ENCODE measurements around the gene MEX3A.
A peak's percentile ranks its signal among the peaks of the same experiment; 100 is the strongest.

Gene MEX3A

DNA sequence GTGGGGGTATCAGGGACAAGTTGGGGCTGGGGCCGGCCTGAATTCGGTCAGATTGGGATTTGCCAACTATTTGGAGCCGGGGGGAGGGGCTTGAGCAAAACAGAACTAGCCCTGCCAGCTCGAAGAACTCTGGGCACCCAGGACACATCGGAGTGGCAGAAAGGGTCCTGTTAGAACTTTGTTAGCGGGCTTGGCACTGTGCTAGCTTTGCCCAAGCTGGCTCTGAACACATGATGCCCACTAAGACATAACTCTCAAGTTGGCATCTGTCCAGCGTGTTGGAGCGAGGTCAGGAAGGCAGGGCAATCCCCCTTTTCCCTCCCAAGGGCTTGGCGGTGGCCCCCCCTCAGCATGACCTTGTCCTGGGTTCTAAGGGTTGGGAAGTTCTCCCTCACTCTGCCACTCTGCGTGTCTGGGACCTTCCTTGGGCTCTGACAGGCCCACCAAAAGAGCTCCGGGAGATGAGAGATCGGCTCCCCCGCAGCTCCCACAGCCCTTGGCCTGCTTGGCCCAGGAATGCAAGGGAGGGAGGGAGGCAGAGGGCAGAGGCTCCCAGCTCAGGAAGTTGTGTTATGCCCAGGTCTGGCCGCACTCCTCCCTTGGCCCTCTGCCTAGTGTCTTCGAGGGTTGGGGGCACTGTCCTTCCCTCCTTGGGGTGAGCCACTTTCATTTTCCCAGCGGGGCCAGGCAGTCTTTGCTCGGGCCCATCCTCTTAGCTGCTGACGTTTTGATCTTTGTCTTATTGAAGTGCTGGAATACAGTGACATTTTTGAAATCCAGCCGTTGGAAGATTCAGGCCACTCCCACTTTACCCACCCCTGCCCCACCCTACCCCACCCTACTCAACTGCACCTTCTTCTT, 33.5 kb upstream of the MEX3A start:
- no peak for TF ChIP-seq TAF1 (IDR thresholded peaks at IDR 0.05; ENCODE audit: borderline replicate concordance, low read depth, low read length)
- no peak for TF ChIP-seq POLR2AphosphoS5 (IDR thresholded peaks at IDR 0.05; ENCODE audit: low read depth, low read length)
- no peak for TF ChIP-seq POLR2A (IDR thresholded peaks at IDR 0.05; ENCODE audit: low read depth, low read length)
- no peak for FAIRE-seq
- no peak for DNase-seq (ENCODE audit: insufficient read length)

DNA sequence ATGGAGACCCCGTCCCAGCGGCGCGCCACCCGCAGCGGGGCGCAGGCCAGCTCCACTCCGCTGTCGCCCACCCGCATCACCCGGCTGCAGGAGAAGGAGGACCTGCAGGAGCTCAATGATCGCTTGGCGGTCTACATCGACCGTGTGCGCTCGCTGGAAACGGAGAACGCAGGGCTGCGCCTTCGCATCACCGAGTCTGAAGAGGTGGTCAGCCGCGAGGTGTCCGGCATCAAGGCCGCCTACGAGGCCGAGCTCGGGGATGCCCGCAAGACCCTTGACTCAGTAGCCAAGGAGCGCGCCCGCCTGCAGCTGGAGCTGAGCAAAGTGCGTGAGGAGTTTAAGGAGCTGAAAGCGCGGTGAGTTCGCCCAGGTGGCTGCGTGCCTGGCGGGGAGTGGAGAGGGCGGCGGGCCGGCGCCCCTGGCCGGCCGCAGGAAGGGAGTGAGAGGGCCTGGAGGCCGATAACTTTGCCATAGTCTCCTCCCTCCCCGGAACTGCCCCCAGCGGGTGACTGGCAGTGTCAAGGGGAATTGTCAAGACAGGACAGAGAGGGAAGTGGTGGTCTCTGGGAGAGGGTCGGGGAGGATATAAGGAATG, 32.8 kb upstream of the MEX3A start:
- peak; percentile 9 for FAIRE-seq
- TF ChIP-seq POLR2A (IDR thresholded peaks at IDR 0.05; ENCODE audit: low read depth, low read length) (no peak), POLR2AphosphoS5 (IDR thresholded peaks at IDR 0.05; ENCODE audit: low read depth, low read length) (no peak; the same call in 1 of the 2 replicates), TAF1 (IDR thresholded peaks at IDR 0.05; ENCODE audit: borderline replicate concordance, low read depth, low read length) (no peak)

DNA sequence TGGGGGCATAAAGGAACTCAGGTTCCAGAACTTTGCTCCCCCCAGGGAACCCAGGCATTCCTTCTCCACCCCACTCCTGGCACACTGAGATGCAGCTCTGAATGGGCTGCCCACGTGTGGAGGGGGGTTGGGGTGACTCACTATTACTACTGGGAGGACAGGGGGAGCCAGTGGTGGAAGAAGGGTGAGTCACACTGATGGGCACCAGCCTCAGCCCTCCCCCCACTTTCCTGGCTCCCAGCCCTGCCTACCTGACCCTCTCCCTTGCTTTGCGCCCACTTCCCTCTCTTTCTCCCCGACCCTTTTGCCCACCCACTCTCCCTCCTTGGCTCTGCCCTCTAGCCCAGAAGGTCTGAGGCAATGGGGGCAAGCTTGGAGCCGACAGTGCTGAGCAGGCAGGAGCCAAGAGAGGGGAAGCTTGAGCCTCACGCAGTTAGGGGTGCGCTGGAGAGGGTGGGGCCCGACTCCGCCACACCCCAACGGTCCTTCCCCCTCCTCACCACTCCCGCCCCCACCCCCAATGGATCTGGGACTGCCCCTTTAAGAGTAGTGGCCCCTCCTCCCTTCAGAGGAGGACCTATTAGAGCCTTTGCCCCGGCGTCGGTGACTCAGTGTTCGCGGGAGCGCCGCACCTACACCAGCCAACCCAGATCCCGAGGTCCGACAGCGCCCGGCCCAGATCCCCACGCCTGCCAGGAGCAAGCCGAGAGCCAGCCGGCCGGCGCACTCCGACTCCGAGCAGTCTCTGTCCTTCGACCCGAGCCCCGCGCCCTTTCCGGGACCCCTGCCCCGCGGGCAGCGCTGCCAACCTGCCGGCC, 32.0 kb upstream of the MEX3A start, which contains the start of gene LMNA:
TSS of gene LMNA (plus strand) at position 611 of the 818 bp plus-strand sequence. CDS start 208 bp downstream, outside the sequence.
- DNase-seq (ENCODE audit: insufficient read length) (peak; percentile 74), FAIRE-seq (peak; percentile 70)
- TF ChIP-seq TAF1 (IDR thresholded peaks at IDR 0.05; ENCODE audit: borderline replicate concordance, low read depth, low read length), result 0 out of 2 replicates have a peak, but pooled peaks have one; percentile 40
- TF ChIP-seq POLR2AphosphoS5 (IDR thresholded peaks at IDR 0.05; ENCODE audit: low read depth, low read length), result peak; percentile 75; the same call in 1 of the 2 replicates
- TF ChIP-seq POLR2A (IDR thresholded peaks at IDR 0.05; ENCODE audit: low read depth, low read length), result peak; percentile 79

More for the DNA sequence above, 32.8 kb upstream of the MEX3A start:
- DNase-seq (ENCODE audit: insufficient read length), result no peak

DNA sequence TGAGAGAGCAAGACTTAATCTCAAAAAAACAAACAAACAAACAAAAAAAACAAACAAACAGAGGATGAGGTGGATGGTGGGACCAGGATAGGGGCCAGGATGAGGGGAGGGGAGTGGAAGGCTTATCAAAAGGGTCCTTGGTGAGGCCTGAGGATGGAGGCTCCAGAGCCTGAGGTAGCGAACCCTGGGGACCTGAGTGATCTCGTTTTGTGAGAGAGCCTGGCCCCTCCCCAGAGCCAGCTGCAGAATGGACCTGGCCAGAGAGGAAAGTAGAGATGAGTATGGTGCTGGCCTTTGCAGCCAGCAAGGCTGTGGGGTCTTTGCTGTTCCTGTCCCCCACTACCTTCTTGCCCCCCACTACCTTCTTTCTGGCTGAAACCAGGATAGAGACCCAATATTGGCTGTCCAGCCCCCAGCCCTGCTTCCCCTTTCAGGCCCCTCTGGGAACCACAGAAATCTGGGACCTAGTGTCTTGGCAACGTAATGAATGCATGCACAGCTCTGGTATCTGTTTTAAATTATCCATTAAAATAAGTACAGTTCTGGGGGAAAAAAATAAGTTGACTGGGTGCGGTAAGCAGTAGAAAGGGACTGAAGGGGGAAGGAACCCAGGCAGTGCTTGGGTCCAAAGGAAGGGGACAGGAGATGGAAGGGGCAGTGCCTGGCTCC, 31.2 kb upstream of the MEX3A start:
- TF ChIP-seq TAF1 (IDR thresholded peaks at IDR 0.05; ENCODE audit: borderline replicate concordance, low read depth, low read length) (no peak), POLR2A (IDR thresholded peaks at IDR 0.05; ENCODE audit: low read depth, low read length) (no peak)
- DNase-seq (ENCODE audit: insufficient read length) (no peak), FAIRE-seq (no peak)

DNA sequence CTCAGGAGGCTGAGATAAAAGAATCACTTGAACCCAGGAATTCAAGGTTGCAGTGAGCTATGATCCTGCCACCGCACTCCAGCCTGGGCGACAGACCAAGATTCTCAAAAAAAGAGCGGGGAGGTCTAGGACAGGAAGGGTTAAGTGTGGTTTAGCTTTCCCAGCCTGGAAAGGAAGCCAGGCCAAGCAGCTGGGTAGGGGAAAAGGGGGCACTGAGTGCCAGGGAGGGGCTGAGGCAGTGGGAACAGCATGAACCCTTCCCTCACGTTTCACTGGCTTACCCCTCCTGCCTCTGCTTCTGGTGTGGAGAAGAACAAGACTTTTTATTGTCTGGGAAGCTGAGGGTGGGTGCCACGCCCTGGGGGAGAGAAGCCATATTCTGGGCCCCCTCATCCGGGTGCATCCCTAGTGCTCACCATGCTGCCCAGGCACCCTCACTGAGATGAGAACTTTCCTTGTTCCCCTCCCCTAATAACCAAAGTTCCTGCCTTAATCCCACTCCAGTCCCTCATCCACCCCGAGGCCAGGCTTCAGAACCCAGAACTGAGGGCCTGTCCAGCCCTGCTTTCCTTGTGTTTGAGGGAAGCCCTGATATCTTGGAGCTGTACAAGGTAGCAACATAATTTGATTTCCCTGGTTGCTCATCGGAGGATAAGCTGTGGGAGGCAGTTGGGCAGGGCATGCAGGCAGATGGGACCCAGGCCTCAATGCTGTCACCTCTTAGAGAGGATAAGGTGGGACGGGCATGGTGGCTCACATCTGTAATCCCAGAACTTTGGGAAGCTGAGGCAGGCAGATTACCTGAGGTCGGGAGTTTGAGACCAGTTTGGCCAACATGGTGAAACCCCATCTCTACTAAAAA, 30.2 kb upstream of the MEX3A start:
- DNase-seq (ENCODE audit: insufficient read length), result no peak
- no peak for FAIRE-seq
- TF ChIP-seq TAF1 (IDR thresholded peaks at IDR 0.05; ENCODE audit: borderline replicate concordance, low read depth, low read length), result no peak
- no peak for TF ChIP-seq POLR2A (IDR thresholded peaks at IDR 0.05; ENCODE audit: low read depth, low read length)
- TF ChIP-seq POLR2AphosphoS5 (IDR thresholded peaks at IDR 0.05; ENCODE audit: low read depth, low read length), result no peak

DNA sequence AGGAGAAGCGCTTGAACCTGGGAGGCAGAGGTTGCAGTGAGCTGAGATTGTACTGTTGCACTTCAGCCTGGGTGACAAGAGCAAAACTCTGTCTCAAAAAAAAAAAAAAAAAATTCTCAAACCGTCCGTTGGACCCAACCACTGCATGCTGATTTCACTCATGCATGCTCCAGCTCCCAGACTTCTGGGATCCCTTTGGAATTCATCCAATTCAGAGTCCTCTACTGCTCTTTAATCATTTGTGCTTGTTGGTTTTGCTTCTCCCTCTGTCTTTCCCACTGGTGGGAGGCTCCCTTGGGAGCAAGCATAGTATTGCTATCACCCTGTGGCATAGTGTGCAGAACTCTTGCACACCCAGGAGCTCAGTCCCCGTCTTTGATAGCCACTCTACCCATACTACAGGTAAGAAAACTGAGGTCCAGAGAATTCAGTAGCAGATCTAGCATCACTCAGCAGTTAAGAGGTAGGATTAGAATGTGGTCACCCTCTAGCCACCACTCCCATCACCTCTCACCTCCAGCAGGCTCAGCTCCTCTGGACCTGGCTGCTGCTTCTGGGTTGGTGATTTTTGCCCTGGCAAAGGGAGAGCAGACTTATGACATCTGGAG, 29.2 kb upstream of the MEX3A start:
- TF ChIP-seq POLR2AphosphoS5 (IDR thresholded peaks at IDR 0.05; ENCODE audit: low read depth, low read length), result no peak
- no peak for TF ChIP-seq TAF1 (IDR thresholded peaks at IDR 0.05; ENCODE audit: borderline replicate concordance, low read depth, low read length)
- no peak for FAIRE-seq
- no peak for DNase-seq (ENCODE audit: insufficient read length)

DNA sequence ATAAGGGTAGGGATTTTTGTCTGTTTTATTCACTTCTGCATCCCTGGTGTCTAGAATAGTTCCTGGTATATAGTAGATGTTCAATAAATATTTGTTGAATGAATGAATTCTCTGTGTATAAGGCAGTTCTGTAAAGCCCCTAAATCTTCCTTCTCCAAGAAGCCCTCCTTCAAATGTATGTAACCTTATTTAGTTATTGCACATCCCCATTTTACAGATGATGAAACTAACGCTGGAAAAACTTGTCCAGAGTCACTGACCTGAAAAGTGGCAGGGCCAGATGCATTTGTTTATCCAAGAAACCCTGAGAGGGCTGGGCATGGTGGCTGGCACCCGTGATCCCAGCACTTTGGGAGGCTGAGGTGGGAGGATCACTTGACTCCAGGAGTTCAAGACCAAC, 28.0 kb upstream of the MEX3A start:
- DNase-seq (ENCODE audit: insufficient read length) (no peak), FAIRE-seq (no peak)
- TF ChIP-seq TAF1 (IDR thresholded peaks at IDR 0.05; ENCODE audit: borderline replicate concordance, low read depth, low read length) (no peak), POLR2AphosphoS5 (IDR thresholded peaks at IDR 0.05; ENCODE audit: low read depth, low read length) (no peak), POLR2A (IDR thresholded peaks at IDR 0.05; ENCODE audit: low read depth, low read length) (no peak)

DNA sequence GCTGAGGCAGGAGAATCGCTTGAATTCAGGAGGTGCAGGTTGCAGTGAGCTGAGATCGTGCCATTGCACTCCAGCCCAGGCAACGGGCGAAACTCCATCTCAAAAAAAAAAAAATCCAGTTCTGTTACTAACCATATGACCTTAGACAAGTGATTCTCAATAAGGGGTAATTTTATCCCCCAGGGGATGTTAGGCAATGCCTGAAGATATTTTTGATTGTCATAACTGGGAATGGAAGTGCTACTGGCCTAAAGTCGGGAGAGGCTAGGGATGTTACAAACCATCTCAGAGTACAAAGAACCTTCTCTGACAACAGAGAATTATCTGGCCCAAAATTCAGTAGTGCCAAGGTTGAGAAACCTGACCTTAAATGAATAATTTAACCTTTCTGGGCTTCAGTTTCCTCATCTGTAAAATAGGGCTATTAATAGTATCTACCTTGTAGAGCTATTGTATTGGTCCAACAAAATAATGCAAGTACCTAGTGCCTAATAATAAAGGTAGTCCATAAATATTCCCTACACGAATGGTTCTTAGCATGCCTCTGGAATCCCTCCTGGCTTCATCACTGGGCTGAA, 26.5 kb upstream of the MEX3A start:
- TF ChIP-seq TAF1 (IDR thresholded peaks at IDR 0.05; ENCODE audit: borderline replicate concordance, low read depth, low read length) (no peak), POLR2AphosphoS5 (IDR thresholded peaks at IDR 0.05; ENCODE audit: low read depth, low read length) (no peak), POLR2A (IDR thresholded peaks at IDR 0.05; ENCODE audit: low read depth, low read length) (no peak)
- FAIRE-seq (no peak), DNase-seq (ENCODE audit: insufficient read length) (no peak)

DNA sequence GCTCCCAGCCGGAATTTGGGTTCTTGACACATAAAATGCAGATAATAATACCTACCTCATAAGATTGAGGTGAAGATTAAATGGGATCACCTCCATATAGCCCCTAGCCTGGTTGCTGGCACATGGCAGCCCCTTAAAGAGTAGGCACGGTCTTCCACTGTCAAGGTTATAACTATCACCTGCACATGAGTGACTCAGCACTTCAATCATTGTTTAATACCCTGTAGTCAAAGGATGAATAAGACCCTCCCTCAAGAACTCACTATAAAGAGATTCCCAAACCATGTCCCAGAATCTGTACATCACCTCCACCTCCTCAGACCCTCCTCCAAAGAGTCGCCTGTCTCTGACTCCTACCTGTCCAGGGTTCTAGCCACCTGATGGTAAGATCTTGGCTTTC, 25.8 kb upstream of the MEX3A start:
- no peak for DNase-seq (ENCODE audit: insufficient read length)
- no peak for FAIRE-seq
- TF ChIP-seq POLR2AphosphoS5 (IDR thresholded peaks at IDR 0.05; ENCODE audit: low read depth, low read length) (no peak), TAF1 (IDR thresholded peaks at IDR 0.05; ENCODE audit: borderline replicate concordance, low read depth, low read length) (no peak), POLR2A (IDR thresholded peaks at IDR 0.05; ENCODE audit: low read depth, low read length) (no peak)

Measured in GM12892 (cell line).